Activated CD4-positive, alpha-beta T cell treated with anti-CD3 and anti-CD28 coated beads, Interleukin-2, amount 50 U/mL, for 4 hours (primary cell): ENCODE results near the gene FBLN2.
"Not testable (repeated sequence)": the region's sequence is repeated elsewhere in the genome, so short reads cannot be mapped to it uniquely, and the experiment has no call there.

Experiments
- DNase-seq, 2 experiments: peaks; one replicate each; pipeline ENCODE4 v3.0.0-alpha.2; 2020

FBLN2 gene

DNA sequence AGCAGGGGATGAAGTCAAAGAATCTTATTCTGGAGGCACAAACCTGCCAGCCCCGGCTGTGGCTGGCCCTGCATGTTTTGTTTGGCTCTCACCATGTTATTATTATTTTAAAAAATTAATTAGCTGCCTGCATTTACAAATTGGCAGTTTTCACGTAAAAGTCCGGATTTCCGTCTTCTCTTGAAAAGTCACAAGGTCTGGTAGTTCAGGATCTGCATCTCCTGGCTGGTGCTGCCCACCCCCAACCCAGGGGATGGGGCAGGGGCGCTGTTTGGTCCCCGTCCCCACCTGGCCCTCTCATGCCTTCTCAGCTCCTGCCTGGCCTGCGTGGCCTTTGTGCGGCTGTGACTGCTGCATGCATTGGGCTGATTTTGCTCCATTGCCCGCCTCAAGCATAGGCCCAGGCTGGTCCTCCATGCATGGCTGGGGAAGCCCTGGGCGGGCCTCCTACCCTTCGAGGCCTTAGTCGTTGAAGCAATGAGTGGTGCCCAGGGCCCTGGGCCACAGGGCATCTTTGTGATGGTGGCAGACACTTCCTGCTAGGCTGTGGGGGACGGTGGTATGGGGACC lies 2.0 kb downstream of the FBLN2 start:
- DNase-seq, result no peak

DNA sequence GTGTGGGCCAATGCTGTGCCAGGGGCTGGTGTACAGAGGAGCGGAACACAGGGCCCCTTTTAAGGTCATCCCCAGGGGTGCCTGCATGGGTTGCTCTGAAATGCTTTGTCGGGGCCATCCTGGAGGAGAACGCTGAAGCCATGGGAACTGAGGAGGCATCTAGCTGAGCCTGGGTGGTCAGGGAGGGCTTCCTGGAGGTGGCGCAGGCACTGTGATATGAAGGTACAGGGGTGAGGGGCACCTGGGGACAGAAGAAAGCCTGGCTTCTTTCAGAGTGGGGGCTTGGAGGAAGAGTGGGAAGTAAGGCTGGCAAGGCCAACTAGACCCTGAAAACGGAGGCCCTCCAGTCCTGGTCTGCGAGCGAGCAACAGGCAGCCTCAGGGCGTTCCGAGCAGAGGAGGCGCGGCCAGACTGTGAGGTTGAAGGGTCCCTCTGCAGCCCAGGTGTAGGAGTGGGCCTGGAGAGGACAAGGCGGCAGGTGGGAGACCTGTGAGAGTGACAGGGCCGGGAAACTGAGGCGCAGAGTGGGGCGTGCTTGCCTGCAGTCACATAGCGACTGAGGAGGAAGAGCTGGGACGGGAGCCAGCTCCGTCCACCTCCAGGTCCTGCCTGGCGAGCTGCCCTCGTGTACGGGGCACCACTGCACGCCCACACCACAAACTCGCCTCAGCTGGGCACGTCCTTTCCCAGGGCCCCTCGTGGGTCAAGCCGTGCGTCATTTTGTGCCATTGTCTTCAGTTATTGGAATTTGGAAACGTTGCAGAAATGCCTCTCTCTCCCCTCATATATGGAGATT lies 4.1 kb downstream of the FBLN2 start:
- no peak for DNase-seq

DNA sequence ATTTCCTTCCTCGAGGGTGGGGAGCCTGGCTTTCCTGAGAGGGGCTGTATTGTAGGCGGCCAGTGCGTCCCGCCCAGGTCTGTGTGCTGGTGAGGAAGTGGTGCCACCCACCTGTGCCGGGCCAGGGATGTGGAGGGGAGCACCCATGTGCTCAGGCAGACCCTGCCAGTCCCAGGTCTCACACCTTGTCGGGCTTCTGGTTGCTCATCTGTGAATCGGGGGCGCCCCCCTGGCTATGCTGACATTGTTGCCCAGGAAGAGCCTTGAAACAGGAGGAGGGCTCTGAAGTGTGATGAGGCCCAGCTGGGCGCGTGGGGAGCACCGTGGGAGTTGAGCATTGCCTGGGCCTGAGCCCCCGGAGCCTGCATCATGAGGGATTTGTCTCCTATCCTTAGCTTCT lies 4.8 kb downstream of the FBLN2 start:
- DNase-seq, result no peak

DNA sequence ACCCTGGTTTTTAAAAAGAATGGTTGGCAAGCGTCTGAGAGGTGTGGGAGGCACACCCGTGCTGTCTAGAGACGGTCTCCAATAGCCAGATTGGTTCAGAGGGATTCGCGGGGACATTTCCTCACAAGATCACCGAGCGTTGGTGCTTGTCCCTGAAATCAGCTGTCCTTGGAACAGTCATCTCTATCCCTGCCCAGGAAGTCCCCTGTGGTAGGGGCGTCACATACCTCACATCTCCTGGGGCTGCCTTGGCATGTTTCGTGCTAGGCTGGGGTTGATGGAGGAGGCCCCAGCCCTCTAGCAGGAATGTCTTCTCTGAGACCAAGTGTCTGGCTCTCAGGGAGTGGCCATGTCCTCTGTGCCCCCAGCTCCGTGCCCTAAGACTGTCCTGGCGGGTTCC lies 6.8 kb downstream of the FBLN2 start:
- DNase-seq, result no peak

DNA sequence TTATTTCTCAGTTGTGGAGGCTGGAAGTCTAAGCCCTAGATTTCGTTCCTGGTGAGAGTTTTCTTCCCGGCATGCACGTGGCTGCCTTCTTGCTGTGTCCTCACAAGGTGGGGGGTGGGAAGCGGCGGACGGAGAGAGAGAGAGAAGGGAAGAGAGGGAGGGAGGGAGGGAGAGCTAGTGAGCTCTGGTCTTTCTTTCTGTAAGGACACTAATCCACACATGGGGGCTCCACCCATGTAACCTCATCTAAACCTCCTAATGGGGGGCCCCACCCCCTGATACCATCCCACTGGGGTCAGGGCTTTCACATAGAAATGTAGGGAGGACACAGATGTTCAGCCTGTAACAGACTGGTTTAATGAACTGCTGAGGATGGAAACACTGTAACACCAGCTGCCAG lies 7.3 kb downstream of the FBLN2 start:
- DNase-seq, result no peak

DNA sequence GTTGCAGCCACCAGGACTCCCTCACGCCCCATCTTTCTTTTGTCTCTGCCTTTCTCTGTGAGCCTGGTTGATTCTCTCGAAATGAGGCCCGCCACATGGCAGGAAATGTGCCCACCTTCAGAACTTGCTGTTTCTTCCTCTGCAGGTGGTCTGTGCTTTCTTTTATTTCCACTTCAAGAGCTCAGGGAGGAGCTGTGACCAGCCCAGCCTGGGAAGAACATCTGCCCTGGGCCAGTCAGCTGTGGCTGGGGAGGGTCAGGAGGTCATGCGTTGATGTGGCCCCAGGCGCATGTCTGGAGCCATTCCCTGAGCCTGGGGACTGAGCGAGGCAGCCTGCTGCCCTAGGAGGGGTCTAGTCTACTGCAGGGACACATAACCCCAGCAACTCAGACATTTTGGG lies 8.0 kb downstream of the FBLN2 start:
- no peak for DNase-seq

DNA sequence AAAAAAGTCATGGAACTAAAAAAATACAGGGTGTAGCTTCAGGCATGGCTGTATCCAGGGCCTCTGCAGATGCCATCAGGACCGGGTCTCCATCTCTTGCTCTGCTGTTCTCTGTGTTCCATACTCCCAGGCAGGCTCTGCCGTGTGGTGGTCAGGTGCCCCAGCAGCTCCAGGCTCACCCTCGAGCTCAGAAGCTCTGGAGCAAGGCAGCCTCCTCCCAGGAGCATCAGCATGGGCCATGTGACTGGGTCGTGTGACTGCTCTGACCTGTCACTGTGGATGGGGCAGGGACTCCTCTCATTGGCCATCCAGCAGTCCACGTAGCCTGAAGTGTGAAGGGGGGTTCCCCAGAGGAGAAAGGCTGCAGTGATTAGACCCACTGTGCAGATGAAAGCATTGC lies 8.5 kb downstream of the FBLN2 start:
- DNase-seq, result no peak

DNA sequence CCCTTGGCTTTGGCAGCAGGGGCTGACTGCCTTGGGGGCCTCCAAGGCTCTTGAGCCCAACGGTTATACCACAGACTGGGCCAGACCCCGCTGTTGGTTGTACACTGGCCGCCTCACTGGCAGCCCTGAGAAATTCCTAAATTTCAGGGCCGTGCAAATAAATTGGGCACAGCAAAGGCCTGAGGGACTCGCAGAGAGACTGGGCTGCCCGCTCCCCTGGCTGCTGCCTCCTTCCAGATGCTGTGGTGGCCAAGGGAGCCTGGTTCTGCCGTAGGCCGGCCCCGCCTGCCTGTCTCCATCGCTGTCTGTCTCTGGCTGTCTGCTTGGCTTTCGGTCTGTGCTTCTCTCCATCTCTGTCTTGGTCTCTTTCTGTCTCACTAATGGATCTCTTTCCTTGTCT lies 9.0 kb downstream of the FBLN2 start:
- DNase-seq, result no peak

DNA sequence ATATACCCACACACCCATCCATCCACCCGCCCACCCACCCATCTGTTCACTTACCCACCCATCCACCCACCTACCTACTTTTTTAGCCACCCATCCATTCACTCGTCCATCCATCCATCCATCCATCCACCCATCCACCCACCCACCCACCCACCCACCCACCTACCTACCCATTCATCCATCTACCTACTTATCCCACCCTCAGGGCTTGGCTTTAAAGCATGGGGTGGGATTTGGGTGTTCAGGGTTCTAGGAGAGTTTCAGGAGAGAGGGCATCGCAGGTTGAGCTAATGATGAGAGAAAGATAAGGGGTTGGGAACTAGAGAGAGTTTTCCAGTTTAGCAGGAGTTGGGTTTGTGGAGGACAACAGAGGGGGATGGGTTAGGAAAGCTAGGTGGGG lies 9.7 kb downstream of the FBLN2 start:
- DNase-seq, result no peak

DNA sequence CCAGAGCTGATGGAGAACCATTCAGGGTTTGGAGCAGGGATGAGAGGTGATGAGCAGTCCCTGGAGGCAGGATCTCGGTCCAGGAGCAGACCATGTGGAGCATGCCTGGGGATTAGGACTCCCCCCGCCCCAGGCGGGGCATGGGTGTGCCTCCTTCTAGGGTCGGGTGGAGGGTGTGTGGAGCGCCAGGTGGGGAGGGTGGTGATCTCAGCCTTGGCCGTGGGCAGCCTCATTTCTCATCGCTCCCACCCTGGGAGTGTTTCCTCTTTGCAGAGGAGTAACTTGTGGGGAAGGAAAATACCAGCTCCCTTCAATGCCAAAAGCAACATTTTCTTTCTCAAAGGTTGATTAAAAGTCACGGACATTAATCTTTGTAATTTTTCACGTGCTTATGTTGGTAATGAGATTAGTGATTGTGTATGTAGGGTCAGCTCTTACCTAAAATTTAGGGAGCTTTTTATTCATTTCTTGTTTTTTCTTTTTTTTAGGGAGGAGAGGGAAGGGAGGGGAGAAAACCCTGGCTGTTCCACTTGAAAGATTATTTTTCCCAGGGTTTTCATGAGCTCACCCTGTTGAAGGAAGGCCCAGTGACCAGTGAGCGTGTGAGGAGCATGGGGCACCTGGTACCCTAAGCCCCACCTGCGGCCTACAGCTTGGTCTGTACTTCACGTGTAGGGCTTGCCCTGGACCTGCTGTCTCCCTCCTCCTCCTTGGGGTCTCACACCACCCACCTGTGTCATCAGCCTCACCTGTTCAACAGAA lies 11.0 kb downstream of the FBLN2 start:
- DNase-seq, result no peak

DNA sequence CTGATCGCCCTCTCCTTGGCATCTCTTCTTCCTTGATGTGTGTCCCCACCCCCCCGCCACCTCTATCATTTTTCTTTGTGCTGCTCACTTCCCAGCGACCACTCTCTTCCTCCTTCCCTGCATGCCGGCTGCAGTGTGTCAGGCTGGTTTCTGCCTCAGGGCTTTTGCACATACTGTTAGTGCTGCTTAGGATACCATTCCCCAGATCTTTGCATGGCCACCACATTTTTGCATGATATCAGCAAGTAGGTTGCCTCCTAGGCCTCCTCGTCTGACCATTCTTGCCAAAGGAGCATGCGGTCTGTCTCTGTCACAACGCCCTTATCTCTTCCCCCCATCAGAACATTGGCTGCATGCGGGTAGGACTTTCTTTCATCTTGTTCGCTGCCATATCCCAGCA lies 12.5 kb downstream of the FBLN2 start:
- DNase-seq, result no peak

DNA sequence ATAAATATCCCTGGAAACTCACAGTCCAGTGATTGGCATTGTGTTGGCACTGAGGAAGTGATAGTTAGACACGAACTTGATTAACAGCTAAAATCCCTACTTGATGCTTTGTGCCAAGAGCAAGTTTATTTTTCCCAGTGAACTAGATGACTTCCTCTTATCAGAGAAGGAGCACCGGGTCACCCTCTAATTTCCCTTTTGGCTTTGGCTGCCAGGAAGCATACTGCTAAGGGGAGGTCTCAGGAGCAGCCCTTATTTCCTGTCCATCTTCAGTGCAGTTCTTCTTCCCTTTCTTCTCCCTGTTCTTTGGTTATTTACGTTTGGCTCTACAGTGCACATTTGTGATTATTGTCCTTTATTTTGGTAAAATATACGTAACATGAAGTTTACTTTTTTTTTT lies 13.0 kb downstream of the FBLN2 start:
- no peak for DNase-seq

DNA sequence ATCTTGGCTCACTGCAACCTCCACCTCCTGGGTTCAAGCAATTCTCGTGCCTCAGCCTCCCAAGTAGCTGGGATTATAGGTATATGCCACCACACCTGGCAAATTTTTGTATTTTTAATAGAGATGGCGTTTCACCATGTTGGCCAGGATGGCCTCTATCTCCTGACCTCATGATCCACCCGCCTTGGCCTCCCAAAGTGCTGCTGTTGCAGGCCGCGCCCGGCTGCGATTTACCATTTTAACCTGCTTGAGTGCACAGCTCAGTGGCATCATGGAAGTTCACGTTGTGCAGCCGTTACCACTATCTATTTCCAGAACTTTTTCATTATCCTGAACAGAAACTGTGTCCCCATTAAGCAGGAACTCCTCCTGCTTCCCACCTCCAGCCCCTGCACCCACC lies 13.5 kb downstream of the FBLN2 start:
- DNase-seq, result not testable (repeated sequence)

DNA sequence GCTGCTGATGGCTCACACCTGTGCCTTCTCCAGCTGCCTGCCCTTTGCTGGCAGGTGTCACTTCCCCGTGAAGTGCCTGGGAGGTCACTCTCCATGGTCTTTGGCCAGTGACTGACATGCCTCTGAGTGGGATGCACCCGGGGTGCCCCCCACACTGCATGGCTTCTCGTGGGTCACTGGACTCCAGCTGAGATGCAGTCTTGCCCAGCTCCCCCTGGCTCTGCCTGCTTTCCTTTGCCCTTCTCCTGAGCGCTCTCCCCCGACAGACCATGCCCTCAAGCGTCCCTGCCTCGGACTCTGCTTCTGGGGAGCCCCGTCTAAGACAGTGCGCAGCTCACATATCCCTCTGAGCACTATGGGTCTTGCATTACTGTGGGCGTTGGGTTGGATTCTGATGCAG lies 14.4 kb downstream of the FBLN2 start:
- DNase-seq, result no peak

DNA sequence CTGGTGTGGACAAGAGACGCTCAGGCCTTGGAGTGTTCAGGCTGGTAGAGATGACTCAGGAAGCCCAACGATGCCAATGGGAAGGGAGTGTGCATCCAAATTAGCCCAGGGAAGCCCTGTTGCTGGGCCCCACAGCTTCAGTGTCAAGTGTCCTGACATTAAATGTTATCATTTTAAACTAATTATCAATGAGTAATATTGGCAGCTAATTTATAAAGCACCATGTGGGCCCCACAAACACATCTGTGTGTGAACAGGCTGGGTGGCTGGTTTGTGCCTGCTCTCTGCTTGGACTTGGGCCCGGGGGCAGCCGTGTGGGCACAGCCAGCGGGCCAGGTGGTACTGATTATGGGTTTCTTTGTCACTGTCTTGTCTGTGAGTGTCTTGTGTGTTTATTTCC lies 15.0 kb downstream of the FBLN2 start:
- DNase-seq, result no peak

DNA sequence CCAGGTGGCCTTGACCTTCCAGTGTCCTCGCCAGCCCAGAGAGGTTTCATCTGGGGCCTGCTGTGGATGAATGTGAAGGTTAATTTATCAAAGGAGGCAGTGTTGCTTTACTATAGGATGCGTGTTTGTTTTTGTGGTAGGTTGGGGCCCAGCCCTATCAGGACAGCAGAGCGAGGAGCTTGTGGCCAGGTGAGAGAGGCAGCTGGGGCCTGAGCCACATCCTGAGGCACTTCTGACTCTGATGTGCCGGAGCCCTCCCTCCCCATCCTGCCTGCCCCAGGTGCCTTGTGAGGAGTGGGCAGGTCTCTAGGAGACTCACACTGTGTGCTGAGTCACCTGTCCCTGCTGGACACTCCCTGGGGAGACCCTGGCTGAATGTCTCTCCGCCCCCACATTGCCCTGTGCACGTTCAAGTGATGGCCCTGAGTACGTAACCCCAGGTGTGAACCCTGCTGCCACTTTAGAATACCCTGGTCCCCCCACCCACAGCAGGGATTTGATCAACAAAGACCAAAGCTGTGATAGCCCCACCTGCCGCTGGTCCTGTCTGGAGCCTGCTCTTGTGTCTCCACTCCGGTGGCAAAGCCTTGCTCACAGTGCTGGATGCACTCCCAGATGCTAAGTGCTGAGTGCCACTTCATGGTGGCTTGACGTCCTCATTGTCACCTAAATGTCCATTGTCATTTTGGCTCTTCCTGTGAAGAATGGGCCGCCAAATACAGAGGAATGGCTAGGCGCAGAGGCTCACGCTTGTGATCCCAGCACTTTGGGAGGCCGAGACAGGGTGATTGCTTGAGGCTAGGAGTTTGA lies 16.0 kb downstream of the FBLN2 start:
- DNase-seq, result no peak

DNA sequence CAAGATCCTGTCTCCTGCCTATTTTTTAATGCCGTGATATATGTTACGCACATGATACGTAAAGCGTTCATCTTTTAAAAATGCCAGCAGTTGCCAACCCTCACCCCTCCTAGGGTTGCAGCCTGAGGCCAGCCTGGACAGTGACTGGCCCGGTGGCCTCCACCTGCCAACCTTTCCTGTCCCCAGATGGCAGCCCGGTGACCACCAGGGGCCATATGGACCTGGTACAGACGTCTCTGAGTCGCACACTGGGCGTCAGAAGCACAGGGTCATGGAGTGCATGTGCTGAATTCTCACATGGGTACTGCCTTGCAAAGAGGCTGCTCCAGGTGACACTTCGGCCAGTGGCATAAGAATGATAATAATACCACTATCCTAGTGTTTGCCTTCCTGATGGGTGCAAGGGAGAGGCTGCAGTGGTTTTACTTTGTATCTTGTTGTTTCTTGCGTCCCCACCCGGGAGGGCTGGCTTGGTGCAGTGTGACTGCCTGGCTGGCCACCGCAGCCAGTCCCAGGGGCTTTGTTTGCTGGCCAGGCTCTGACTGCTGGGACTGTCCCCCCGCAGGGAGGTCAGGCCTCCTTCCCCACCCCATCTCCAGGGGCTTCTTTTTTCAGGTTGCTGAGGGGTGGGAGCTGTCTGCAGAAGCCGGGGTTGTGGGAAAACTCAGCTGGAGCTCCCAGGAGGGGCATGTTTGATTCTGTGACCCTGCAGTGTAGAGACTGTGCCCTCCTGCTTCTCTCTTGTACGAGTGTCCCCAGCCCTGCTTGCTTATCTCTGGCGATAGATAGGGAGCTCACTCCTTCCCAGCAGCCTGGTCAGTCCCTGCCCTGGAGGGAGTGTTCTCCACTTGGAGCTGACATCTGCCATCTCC lies 16.9 kb downstream of the FBLN2 start:
- no peak for DNase-seq

DNA sequence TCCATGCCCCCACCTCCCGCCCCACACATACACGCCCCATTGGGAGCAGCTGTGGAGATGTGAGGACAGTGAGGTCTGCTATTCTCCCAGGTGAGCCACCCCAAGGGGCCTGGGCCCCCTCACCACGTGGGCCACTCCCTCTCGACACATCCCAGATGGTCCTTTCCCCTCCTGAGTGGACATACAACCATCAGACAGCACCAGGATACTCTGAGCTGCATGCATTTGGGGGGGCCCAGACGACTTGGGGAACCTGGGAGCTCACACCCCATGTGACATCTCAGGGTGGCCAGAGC lies 17.5 kb downstream of the FBLN2 start:
- DNase-seq, result no peak

DNA sequence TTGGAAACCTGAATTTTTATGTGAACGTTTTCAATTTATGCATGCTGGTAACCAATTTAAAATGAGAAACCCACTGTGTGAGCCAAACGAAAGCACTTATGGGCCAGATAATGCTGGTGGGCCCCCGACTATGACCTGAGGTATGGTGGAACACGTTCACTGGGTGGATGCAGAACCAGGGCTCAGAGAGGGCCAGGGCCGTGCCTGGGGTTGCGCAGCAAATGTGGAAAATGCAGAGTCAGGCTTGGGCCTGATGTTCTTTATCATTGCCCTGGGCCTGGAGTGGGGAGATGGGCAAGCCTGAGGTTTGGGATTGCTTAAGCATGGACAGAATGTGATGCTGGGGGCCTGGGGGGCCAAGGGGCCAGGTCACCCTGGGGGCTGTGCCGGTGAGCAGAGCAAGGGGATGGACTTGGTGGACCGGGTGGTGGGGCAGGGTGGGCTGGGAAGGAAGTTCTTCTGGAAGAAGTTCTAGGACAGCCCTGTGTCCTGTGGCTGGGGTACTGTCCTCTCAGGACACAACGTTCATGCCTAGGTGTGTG lies 17.9 kb downstream of the FBLN2 start:
- no peak for DNase-seq

DNA sequence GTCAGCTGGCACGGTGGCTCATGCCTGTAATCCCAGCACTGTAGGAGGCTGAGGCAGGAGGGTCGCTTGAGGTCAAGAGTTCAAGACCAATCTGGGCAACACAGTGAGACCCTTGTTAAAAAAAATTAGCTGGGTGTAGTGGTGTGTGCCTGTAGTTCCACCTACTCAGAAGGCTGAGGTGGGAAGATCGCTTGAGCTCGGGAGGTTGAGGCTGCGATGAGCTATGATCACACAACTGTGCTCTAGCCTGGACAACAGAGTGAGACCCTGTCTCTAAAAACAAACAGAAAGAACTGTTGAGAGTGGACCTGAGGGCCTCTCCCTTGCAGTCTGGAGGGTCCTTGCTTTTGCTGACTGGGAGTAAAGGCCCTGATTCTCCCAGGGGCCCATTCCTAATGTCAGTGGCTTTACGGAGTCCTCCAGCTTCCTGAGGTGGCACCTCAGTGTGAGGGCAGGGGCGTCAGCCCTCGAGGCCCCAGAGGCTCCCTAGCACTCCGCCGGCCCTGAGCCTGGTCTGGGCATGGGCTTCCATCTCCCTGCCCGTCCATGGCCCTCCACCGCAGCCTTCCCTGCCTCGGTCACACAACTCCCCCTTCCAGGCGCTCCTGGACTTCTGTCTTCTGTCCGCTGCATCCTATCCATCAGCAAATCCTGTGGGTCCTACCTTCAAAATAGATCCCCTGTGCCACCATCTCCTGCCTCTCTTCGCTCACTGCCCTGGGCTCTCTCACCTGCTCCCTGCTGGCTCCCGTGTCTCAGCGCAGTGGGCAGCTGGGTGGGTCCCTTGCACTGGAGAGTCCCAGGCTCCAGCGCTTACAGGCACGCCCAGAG lies 19.0 kb downstream of the FBLN2 start:
- DNase-seq, result no peak

DNA sequence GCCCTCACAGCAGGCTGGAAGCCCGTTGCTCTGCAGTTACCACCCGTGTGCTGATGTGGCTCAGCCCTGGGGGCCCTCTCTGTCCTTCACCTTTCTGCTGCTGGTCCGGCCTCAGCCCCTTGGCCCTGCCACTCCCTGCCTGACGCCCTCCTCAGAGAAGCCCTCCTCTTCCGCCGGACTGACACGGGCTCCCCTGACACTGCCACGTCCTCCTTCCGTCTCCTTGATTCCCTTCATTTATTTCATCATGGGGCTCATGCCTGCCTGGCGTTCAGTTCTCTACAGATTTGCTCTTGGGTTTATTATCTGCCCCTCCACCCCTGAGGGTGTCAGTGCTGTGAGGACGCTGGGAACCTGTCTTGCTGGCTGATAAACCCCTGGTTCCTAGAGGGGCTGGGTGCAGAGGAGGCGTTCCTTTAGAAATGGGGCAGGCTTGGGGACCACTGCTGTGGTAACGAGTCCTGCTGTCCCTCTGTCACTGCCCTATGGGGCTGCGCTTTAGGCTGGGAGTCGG lies 19.6 kb downstream of the FBLN2 start:
- no peak for DNase-seq
